ENCODE measurements around the gene ZBTB20.

The ZBTB20 gene

DNA sequence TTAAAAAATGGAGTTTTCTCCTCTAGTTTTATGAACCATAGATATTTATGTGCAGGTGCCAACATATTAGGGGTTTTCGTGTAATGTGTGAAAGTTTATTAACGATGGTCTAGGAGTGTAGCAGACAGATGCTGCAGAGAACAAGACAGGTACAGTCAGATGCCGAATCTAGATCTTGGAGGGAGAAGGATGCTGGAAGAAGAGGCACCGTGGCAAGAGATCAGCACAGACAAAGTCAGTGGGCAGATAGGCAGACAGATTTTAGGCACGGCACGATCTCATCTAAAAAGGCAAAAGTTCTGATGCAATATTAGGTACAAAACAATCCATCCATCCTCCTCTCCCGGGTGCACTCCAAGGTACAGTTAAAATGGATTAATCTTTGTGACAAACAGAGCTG is 691.7 kb downstream of the ZBTB20 start:
- no peak for DNase-seq

DNA sequence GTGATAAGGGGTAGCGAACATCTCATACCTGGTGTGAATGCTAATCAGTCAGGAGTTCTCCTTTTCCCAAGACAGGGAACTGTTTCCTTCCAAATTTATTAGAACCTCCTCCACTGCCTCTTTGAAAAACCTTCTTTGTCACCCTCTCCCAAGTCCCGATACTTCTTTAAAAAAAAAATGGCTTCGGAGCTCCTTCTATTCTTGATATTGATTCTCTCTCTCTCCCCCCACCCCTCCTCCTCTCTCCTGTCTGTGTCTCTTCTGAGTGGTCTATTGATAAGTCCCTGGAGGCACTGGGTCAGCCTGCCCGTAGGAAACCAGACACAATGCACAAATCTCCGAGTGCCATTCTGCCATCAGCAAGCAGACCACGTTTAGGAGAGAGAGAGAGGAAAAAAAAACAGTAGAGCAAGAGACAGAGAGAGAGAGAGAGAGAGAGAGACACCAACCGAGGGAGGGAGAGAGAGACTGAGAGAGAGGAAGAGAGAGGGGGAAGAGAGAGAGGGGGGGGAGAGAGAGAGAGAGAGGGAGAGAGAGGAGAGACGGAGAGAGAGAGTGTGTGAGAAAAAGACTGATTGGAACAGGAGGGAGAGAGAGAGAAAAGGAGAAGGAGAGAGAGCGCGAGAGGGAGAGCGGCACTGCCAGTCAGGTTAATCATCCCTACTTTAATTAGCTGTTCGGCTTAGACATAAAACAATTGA is 692.4 kb downstream of the ZBTB20 start:
- peak; percentile 1 to 18 for DNase-seq

DNA sequence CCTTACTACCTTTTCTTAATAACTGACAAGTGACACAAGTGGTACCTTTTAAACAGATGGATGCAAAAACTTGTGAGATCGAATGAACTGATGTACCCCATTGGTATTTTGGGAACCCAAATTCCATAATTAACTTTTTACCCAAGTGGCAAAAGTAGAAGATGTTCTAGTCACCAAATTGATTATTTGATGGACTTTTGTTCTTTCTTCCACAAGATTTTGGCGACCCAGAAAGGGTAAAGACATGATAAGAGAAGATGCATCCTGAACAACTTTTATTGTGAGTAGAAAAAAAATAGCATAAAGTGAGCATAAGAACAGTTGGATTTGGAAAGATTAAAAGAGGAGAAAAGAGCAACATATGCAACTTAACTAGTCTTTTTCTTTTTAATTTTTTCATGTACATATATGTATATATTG is 693.7 kb downstream of the ZBTB20 start:
- no peak for DNase-seq

DNA sequence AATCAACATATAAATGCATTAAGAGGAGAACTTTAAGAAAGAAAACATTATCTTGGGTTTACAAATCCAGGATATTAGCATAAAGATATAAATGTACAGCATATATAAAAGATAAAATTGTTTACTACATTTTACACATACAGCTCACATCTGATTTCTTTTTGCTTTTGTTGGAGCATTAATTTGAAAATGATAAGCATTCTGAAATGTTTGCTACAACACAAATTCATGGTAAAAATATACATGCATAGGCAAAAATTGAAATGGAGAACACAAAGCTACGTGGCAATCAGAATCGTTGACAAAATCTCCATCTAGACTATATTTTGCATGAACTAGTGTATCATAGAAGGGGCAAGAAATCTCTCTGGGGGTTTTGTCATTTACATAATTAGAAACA is 694.2 kb downstream of the ZBTB20 start:
- no peak for DNase-seq

DNA sequence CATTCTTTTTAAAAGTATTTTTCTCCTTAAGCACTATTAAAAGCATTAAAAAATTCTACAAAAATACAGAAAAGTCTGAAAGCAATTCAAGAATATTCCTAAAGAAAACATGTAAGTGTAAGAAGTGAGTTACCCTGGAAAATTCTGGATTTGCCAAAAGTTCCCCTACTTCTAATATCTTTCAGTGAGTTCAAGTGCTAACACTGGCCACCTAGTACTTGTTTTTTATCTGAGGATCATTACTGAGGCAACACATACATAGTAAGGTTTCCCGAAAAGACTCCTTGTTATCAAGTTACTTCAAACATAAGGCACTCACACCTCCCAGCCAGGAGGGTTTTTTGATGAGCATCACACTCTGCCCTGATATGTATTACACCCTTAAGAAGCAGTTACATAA is 694.8 kb downstream of the ZBTB20 start:
- DNase-seq, result no peak

DNA sequence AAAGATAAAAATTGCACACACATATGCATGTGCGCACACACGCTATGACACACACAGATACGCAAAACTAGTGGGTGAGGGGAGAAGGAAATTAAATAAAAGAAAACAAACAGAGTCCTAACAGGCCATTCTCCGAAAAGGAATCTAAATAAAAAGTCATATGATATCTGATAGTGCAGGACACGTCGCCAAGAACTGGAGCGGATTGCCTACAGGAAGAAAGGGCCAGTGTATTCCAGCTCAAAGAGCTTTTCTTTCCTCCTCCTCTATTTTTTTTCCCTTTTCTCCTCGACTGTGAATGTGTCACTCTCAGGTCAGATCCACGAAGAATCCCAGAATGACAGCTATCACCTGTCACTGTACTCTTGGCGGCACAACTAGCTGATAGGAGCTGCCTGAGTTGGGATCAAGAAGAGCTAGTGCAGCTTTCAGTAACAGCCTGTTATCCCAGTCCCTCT is 695.5 kb downstream of the ZBTB20 start:
- no peak for DNase-seq

DNA sequence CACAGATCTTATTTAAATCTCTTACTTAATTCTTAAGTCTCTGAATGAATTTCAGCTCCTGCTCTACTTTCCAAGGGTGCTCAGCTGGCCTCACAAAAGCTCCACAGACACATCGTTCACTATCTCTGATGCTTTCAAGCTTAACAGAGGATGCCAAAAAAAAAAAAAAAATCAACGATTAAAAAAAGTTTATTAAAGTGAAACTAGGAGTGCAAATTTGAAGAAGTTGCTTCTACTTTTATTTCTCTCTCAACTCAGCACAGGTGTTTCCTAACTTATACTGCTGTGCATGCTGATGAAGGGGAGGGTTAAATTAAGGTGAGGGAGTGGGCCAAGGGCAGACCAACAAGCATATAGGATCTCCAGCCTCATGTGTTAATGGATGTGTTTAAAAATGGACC is 696.0 kb downstream of the ZBTB20 start:
- no peak for DNase-seq

DNA sequence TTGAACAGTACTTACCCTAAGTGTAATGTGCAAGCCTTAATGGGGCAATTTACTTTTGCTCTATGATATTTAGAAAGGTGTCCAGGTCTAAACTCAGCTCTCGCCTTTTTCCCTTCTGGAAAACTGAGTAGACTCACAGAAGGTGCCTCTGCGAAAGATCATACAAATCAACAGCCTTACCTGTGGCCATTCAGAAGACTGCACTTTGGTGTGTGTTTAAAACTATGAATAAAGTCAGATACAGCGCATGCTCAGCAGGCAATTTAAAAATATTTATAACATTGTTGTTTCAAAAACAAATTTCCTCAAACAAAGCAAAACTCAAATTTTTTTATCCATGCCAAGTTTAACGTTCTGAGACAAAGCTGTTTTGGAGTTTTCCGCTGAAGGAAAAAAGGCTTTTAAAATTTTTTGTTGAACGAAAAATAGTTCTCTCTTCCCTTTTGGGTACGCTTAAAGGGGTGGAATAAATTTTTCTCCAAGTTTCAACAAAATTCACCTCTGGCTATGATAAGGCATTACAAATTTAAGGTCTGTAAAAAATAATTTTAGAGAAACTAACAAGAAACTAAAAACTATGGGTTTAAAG is 697.0 kb downstream of the ZBTB20 start:
- no peak for DNase-seq

DNA sequence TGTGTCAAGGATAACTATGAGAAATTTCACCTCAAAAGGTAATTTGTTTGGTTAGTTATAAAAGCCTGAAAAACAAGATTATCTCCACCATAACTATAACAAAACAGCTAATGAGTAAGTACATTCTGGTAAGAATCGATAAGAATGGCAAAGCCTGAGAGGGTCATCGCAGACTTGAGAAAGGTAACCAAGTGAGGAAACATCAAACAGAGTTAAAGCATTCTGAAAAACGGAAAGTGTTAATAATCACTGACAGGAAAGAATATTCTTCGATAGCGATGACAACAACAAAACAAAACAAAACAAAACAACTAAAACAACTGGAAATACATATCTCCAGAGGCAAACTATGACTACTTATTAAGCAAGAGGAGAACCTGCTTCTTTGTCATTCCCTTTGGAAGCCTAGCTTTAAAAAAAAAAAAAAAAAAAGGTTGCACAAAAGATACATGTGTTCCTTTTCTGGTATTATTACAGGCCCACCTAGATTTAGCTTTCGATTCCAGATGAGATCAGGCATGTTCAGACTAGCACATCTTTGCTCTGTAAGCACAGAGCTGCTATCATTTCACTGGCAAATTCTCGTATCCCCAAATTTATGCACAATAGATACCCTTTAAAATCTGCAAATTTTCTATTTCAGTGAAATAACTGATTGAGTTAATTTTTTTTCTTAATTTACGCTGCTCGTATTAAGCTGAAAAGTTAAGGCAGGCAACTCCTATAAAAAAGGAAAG is 697.6 kb downstream of the ZBTB20 start:
- no peak for DNase-seq

DNA sequence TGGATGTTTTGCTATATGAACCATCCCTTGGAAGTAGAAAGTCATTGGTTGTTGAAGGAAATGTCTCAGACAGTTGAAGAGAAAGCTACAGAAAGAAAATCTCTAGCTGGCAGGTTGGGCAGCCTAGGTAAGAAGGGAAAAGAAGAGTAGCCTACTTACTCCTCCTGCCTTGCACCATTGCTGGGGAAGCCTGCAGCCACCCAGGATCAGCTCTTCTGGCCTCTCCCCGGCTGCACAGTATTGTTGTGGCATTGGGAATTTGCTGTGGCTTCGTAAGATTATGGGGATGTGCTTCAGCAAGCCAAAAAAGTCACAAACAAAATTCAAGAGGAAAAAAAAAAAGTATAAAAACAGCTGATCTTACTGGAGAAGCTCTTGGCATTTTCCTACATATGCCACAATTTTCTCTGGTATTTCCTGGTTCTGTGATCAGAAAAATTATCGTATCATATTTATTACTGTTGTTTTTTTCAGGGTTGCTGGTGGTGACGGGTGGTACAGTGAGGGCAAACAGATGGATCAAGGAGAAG is 699.1 kb downstream of the ZBTB20 start:
- DNase-seq, result no peak

DNA sequence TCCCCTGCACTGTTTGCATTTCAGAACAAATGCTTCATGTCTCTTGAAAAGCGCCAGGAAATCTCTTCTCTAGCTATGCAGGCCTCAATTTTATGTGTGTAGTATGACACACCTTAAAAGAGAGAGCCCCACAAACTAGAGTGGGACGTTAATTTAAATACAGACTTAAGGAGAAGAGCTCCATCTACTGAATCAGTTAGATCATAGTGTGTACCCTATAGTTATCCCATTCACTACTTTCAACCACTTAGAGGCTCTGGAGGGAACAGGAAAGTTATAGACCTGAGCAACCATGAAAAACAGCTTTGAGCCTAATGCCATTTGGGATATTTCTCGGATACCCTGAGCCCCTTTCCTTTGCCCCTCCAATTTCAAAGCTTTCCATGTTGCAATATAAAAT is 699.5 kb downstream of the ZBTB20 start:
- no peak for DNase-seq

DNA sequence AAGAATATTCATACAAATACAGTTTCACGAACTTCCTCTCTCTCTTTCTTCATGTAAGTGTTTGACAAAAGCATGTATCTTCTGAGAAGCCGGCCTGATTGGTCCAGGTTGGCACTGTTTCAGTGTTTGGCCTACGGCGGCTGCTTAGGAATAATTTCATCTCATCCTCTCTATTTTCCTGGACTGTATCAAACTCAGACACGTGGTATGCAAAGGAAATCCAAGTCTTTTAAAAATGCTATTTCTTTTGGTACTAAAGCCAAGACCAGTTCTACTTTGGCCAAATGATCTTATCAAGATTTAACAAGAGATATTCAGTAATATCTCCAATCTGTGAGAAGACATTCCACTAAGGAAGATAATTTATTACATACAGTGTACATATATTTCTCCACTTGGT is 700.5 kb downstream of the ZBTB20 start:
- DNase-seq, result no peak

DNA sequence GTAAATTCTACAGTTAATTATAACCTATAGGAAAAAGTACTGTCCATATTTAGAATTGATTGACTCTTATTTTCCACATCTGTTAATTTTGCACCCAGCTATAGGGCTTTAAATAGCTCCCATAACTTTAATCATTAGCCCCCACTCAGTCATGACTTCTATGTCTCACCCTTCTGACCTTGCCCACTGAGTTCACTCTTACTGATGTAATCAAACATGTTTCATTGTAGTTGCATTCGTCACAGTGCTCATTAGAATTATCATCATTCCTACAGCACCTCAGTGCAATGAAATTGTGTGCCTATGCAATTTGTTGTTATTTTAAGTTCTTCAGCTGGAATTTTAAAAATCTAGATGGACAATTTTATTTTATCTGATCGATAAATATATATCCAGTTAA is 701.9 kb downstream of the ZBTB20 start:
- DNase-seq, result no peak

DNA sequence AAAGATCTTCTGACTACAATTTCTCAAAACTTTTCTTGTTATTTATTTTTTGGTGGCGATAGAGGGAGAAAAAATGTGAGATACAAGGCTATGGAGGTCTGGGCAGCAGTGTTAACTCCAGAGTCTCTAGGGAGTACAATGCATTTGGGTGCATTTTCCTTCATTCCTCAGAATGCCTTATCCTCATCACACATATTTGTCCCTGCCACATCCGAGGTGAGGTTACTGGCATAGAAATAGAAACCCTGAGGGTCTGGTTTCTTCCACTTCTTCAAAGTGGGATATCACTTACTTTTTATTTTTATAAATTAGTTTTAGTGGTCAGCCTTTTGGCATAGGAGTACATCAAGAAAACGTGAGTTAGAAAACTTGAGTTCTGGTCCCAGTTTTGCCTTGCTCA is 702.9 kb downstream of the ZBTB20 start:
- no peak for DNase-seq

DNA sequence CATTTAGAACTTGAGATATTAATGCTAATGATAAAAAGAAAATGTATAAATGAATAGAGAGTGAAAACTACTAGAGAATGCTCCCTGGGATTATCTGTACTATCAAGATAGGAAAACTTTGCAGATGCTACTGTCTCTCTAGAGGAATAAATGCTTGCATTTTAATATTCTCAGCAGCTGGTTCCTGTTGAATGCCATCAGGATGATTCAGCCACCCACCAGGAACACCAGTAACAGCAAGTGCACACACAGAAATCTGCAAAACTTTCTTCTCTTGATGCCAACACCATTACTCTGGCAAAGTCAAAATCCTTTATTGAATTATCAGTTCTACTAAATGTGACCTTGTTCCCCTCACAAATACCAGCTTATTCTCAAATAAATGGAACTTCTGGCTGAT is 704.8 kb downstream of the ZBTB20 start:
- no peak for DNase-seq

DNA sequence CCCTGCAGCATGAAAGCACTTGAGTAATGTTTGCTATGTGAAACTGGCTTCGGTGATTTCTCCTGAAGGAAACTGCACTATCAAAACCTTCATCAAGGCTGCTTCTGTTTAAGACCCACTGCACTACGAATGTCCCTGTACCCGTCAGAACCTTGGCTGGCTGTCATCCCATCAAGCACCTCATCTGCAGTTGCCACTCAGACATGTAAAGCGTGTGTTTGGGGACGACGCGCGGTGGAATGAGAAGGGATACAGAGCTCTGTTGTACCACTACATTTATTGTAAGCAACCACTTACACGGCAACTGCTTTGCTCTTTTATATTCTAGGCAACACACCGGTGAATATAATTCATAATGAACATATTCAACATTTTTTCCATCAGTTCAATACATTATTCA is 705.7 kb downstream of the ZBTB20 start:
- DNase-seq, result no peak

DNA sequence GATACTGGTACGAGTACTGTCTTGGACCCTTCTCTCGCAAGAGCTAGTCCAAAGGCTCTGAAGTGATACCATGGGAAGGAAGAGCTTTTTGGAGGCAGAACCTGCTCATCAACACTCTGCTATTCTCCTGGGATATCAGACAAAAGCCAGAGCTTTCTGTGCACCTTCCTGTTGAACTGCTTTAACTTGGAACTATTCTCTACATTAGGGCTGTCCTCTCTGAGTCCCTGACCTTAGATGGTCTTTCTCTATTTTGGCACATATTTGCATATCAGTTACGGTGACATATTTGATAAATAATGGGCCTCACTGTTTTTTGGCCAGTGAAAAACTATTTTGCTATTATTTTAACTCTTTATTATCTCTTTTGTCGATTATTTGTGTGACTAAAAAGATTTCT is 706.4 kb downstream of the ZBTB20 start:
- no peak for DNase-seq

DNA sequence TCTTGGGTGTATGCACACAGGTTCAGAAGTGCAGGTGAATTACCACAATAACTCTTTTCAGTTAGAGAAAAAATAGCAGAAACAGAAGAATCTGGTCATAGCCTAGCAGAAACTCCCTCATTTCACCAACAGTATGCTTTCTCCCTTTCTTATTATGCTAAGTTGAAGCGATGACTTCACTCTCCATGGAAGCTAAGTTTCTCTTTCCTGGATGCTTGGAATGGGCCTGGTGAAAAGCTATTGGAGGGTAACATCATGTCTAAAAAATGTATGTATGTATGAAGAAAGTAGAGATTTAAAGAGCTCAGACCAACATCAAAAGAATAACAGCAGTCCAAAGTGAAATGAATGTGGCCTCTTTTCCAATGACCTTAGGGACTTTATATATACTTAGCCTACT is 707.8 kb downstream of the ZBTB20 start:
- DNase-seq, result no peak

DNA sequence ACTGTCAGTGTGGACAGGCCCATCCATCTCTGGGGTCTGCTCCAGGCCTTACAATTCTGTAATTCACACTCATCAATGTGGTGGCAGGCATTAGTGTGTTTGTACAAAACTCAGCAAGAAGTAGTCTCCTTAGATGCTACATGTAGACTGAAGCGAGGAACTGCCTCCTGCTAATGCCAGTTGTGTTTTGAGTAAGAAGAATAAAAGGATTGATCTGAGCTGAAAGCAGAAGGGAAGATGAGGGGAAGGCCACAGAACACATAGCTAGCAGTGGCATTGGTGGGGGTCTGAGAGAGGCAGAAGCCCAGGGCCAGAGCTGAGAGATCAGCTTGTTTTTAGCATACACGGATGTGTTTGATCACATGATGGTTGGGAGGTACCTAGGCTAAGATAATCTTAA is 709.2 kb downstream of the ZBTB20 start:
- DNase-seq, result no peak

DNA sequence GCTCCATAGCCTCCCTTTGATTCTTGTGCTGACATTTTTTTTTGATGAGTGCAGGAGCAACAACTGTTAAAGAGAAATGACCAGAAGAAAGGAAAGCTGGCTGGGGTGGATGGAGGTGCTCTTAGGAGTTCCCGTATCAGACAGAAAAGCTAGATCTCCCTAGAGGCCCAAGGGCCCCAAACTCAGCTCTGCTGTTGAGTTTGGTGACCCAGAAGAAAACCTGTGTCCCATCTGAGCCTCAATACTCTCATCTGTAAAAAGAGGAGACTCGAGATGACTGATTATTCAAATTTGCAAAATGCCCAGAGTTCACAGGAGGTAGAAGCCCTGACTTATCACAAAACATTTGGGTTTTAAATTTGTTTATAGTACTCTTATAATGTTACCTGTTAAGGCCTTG is 710.9 kb downstream of the ZBTB20 start:
- no peak for DNase-seq

DNA sequence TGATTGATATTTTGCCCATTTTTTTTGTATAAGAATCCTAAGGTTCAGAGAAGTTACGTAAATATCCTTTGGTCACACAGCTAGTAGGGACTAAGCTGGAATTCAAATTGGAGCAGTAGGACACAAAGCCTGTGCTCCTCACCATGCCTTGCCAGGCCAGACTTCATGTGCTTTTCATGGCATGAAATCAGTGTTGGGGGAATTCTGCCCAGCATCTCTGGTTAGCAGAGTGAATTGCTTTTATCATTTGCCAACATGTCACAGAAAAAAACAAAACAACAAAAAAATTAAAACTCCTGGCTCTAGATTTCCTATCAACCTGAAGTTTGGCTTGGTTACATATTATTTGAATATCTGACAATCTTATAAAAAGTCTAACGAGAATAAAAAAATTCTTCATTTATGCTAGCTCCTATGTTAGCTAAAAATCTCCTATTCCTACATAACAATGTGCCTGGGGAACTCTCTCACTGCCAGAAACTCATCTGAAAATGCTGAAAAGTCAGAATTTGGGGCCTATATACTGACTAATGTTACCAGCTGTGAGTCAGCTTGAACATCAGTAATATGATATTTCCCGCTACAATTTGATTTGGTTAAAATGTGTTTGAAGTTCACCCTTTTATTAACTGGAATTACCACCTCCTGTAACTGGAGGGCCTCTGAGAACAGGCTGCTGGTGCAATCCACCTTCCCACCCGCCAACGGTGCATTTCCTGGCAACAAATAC is 711.5 kb downstream of the ZBTB20 start:
- no peak for DNase-seq

DNA sequence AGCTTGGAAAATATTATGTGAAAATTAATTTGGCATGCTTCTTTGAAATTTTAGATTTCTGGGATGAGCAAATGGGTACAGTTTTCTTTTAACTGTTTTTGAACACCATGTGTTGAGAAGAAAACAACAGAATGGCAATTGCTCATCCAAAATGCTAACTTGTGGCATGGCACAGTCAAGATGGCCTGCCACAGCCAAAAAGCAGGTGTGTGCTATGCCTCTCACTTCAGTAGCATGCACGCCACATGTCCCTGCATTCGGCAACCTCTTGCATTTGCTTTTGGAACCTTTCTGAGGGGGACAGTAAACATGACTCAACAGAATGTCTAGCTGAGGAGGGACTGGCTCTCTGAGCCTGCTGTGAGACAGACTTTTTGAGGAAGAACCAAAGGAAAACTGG is 714.8 kb downstream of the ZBTB20 start:
- DNase-seq, result no peak

DNA sequence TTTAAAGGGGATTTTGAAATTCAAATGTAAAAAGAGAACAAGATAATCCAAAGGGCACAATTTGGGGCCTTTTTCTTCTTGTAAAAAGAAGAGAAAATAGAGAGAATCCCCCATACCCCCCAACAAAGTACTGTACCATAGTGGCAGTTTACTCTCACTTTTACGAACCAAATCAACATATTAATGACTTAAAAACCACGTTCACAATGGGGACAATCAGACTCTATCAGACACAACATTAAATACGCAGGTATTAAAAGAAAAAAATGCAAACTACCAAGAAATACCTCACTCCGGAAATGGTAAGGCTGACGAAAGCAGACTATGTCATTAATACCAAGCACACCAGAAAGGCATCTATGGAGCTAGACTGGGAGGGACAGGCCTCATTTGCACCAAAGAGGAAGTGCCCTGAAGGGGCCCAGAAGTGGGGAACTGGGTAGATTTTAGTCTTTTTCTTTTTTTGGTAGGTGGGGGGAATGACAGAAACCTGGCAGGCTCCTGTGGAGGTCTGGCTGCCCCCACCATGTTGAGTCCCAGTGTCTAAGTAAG is 719.0 kb downstream of the ZBTB20 start:
- peak in 1 of 2 donors; percentile 30 for DNase-seq
